SK-N-DZ (cell line): ENCODE data around the gene CTXND1.

Source experiments
- DNase-seq: peaks from one replicate; pipeline ENCODE4 v3.0.0-alpha.2; 2015; ENCODE audit warnings: low spot score

Gene CTXND1

GRCh38 chr15:80183306-80183705, 68.7 kb downstream of the CTXND1 start:
- DNase-seq, result no peak

GRCh38 chr15:80182611-80183261, 69.3 kb downstream of the CTXND1 start:
- DNase-seq, result no peak

- no peak for DNase-seq
Measured at GRCh38 chr15:80180986-80181385, 71.0 kb downstream of the CTXND1 start.

- no peak for DNase-seq
Measured at GRCh38 chr15:80180468-80180867, 71.5 kb downstream of the CTXND1 start.

GRCh38 chr15:80179935-80180334, 72.1 kb downstream of the CTXND1 start:
- DNase-seq, result no peak

GRCh38 chr15:80179025-80179759, 72.8 kb downstream of the CTXND1 start:
- DNase-seq, result no peak

DNA sequence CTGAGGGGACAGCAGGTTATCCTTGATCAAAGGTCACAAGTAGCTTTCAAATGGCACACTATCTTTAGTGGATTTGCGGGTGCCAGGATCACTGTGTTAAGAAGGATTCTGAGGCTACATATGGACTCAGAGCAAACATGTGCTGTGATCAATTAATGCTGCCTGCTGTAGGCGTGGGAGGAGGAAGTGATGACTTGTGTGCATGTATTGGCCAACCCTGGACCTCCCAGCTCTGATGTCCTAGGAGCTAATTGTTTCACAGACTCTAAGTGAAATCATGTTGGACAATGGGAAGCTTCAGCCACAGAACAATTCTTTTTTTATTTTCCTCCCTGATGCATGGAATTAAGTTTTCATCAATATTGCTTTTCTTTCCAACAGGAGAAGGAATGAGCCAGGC, 74.9 kb downstream of the CTXND1 start:
- no peak for DNase-seq

- DNase-seq, result no peak
Measured at GRCh38 chr15:80176443-80176842, 75.6 kb downstream of the CTXND1 start.

DNA sequence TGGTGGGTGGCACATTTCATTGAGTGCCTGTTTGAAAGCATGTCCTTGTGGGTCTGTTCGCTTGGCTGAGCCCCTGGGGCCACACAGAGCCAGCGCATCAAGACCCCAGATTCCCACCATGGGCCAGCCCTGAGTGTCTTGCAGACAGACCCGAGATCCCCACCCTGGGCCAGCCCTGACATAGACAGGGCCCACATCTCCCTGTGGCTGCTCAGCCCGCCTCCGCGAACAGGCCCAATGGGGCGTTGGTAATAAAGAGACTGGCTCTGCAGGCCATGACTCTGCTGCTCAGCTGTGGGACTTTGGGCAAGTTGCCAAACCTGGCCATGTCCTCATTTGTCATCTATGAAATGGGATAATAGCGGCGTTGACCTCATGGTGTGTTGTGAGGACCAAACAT, 76.6 kb downstream of the CTXND1 start:
- DNase-seq, result no peak

GRCh38 chr15:80174017-80174746, 77.8 kb downstream of the CTXND1 start:
- no peak for DNase-seq

- peak; percentile 57 for DNase-seq
Measured at GRCh38 chr15:80173022-80173759, 78.8 kb downstream of the CTXND1 start.

DNA sequence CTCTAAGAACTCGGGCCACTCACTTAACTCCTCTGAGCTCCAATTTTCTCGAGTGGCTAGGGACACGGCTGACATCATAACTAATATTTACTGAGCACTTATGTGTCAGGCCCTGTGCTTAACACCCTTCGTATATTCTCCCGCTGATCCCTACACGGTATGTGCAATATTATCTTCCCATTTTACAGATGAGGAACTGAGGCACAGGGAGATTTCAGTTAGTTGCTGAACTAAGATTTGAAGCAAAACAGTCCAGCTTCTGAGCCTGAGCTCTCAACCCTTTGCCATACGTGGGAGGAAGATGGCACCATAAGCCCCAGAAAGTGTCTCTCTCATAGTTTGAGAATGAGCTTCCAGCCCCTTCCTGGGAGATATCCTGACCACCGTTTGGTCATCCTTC, 79.6 kb downstream of the CTXND1 start:
- DNase-seq, result no peak

- no peak for DNase-seq
Measured at GRCh38 chr15:80171787-80172186, 80.2 kb downstream of the CTXND1 start.

DNA sequence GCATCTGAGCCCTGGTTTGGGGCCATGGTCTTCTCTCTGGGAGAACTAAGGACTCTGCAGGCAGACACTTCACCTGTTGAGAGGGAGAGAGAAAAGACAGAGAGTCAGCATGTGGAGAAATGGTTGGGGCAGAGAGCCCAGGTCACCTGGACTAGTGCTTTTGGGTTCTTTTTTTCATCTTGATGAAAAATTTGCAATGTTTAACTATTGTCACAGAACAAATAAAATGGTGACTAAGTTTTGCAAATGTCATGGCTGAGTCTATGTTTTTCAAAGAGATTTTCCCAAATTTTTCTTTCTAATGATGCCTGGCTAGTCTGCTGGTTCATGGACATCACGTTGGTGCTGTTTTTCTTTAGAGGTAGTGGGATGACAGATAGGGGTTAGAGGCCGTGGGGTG, 81.4 kb downstream of the CTXND1 start:
- no peak for DNase-seq

GRCh38 chr15:80169768-80170357, 82.2 kb downstream of the CTXND1 start:
- no peak for DNase-seq

DNA sequence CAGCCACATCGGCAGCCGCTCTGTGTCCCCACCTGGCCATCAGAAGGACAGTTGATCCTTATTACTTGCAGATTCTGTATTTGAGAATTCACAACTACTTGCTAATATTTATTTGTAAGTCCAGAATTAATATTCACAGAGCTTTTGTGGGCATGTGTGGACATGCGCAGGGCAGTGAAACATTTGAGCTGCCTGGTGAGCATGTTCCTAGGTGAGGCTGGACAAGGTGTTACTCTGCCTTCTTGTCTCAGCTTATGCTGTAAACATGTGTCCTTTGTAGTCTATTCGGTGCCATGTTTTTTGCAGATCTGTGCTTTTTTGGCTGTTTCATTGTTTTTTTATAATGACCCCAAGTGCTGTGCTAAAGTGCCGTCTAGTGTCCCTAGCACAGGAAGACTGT, 83.6 kb downstream of the CTXND1 start:
- no peak for DNase-seq

GRCh38 chr15:80167936-80168335, 84.1 kb downstream of the CTXND1 start:
- no peak for DNase-seq

DNA sequence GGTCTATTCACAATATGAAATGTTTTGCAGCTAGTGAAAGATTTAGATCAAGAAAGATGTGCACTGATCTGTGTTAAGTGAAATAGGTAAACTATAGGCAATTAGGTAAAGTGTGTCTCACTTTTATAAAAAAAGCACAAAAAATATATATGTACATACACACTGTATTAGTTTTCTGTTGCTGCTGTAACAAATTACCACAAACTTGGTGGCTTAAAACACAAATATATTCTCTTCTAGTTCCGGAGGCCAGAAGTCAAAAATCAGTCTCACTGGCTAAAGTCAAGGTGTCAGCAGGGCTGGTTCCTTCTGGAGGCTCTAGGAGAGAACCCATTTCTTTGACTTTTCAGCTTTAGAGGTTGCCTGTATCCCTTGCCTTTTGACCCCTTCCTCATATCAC, 88.1 kb downstream of the CTXND1 start:
- DNase-seq, result no peak

DNA sequence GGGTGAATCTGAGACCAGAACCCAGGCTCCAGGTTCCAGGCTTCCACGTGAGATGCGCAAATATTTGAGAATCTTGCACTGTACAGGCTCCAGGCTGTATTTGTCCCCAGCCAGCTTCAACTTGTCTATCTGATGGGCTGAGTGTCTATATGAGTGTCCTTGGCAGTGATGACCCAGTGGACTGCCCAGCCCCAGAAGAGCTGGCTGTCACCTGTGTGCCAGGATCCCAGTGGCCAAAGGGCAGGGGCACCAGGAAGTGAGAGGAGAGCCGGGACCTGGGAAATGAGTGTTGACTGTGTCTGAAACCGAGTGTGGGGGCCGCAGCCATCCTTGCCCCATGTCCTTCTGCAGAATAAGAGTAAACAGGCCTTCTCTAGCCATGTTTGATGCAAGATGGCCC, 88.8 kb downstream of the CTXND1 start:
- DNase-seq, result no peak

- DNase-seq, result no peak
Measured at GRCh38 chr15:80162059-80162554, 89.9 kb downstream of the CTXND1 start.

GRCh38 chr15:80161468-80162016, 90.5 kb downstream of the CTXND1 start:
- no peak for DNase-seq
